A549 (cell line): ENCODE results near the gene ACSBG1. TPM values are rescaled to one million over a fixed set of nuclear protein-coding genes. Genes with fewer than 3 reads are reported as not detected.

ENCODE experiments used
- ATAC-seq, 2 experiments: fragments of 200-7000 bp in 1 of 2; fragments of >200 bp in 1 of 2; cut with Nextera tagmentation in 1 of 2; cut with Tn5 transposase in 1 of 2; 3 replicates each; pipeline versions ENCODE4 v1.8.0 to v1.9.1; 2018 to 2020; ENCODE audit warnings: mild to moderate bottlenecking in 1 of 2, moderate library complexity in 1 of 2
- CTCF ChIA-PET: fragments of 300-600 bp; sonication (Branson Sonifier 250); formaldehyde crosslinking; extraction: SDS; loops from one replicate; lab custom pipeline; 2021; ENCODE audit warnings: antibody characterized with exemption, inconsistent platforms; lab: Yijun Ruan, JAX
- POLR2A ChIA-PET: fragments of 350-600 bp; formaldehyde crosslinking; extraction: SDS; loops from one replicate; lab custom pipeline; 2021; ENCODE audit warnings: antibody characterized with exemption, inconsistent platforms; lab: Yijun Ruan, JAX
- DNase-seq, 2 experiments: peaks; one replicate each; pipeline versions ENCODE4 v3.0.0 to v3.0.0-alpha.2; 2011 to 2016; ENCODE audit warnings: low read depth in 1 of 2, low spot score in 1 of 2
- FAIRE-seq: peaks from 2 replicates; lab custom pipeline; 2011; peaks lifted over from hg19 to GRCh38; lab: Jason Lieb, UNC
- H3K27ac ChIP-seq, 2 experiments: fragments of >200 bp; sonication (Bioruptor Twin); formaldehyde crosslinking; 3 replicates each; pipeline ENCODE4 v1.5.1; 2016 to 2017
- H3K4me1 ChIP-seq: fragments of >200 bp; sonication (Bioruptor Twin); formaldehyde crosslinking; 3 replicates; pipeline ENCODE4 v1.6.1; 2016
- H3K4me2 ChIP-seq: fragments of >200 bp; sonication (Bioruptor Twin); formaldehyde crosslinking; 3 replicates; pipeline ENCODE4 v1.6.1; 2016
- H3K4me3 ChIP-seq: fragments of >200 bp; sonication (Bioruptor Twin); formaldehyde crosslinking; 3 replicates; pipeline ENCODE4 v1.5.1; 2016
- H3K9me3 ChIP-seq: fragments of >200 bp; sonication (Bioruptor Twin); formaldehyde crosslinking; 3 replicates; pipeline ENCODE4 v1.6.1; 2016
- CEBPB ChIP-seq, 2 experiments: fragments of >200 bp in 1 of 2; sonication (Bioruptor Twin) in 1 of 2; formaldehyde crosslinking in 1 of 2; IDR thresholded peaks; 2 replicates each; pipeline ENCODE4 v1.6.1; 2012 to 2016
- CHD4 ChIP-seq: fragments of 200-600 bp; sonication (generic); IDR thresholded peaks from 2 replicates; pipeline ENCODE4 v1.6.1; 2016; ENCODE audit warnings: antibody characterized with exemption, mild to moderate bottlenecking, borderline replicate concordance
- EHF ChIP-seq: fragments of 250-450 bp; sonication (Bioruptor Pico); IDR thresholded peaks from 2 replicates; pipeline ENCODE4 v1.5.0; 2020; ENCODE audit warnings: mild to moderate bottlenecking
- FOSL2 ChIP-seq, 2 experiments: fragments of 450-650 bp in 1 of 2; fragments of >200 bp in 1 of 2; sonication (Bioruptor Twin) in 1 of 2; formaldehyde crosslinking; IDR thresholded peaks; 2 replicates each; pipeline versions ENCODE4 v1.5.0 to v1.6.1; 2016 to 2020; ENCODE audit warnings: mild to moderate bottlenecking in 1 of 2, moderate library complexity in 1 of 2
- HEYL ChIP-seq: fragments of 250-450 bp; sonication (Bioruptor Pico); IDR thresholded peaks from 2 replicates; pipeline ENCODE4 v1.8.0; 2021; ENCODE audit warnings: mild to moderate bottlenecking, moderate library complexity
- HOXA7 ChIP-seq: fragments of 250-450 bp; sonication (Bioruptor Pico); IDR thresholded peaks from 2 replicates; pipeline ENCODE4 v1.5.0; 2020; ENCODE audit warnings: mild to moderate bottlenecking, moderate library complexity
- HOXB5 ChIP-seq: fragments of 250-450 bp; sonication (Bioruptor Pico); IDR thresholded peaks from 2 replicates; pipeline ENCODE4 v1.5.0; 2020; ENCODE audit warnings: mild to moderate bottlenecking, moderate library complexity
- KDM1A ChIP-seq: fragments of 200-600 bp; sonication (generic); IDR thresholded peaks from 2 replicates; pipeline ENCODE4 v1.6.1; 2016; ENCODE audit warnings: low read depth, mild to moderate bottlenecking
- RAD21 ChIP-seq, 2 experiments: fragments of >200 bp in 1 of 2; sonication (Bioruptor Twin) in 1 of 2; formaldehyde crosslinking in 1 of 2; IDR thresholded peaks in 1 of 2; conservative IDR thresholded peaks in 1 of 2; 2 replicates in 1 of 2; 3 replicates in 1 of 2; pipeline ENCODE4 v1.6.1; 2012 to 2018; ENCODE audit warnings: inconsistent platforms in 1 of 2
- RNF2 ChIP-seq: fragments of 200-600 bp; sonication (generic); IDR thresholded peaks from 2 replicates; pipeline ENCODE4 v1.6.1; 2016; ENCODE audit warnings: low read depth, mild to moderate bottlenecking, antibody characterized with exemption, moderate library complexity, borderline replicate concordance
- SMC3 ChIP-seq: fragments of >200 bp; sonication (Bioruptor Twin); formaldehyde crosslinking; IDR thresholded peaks from 3 replicates; pipeline ENCODE4 v1.6.1; 2018; ENCODE audit warnings: inconsistent platforms
- ZNF302 ChIP-seq: fragments of 250-450 bp; sonication (Bioruptor Pico); IDR thresholded peaks from 2 replicates; pipeline ENCODE4 v1.9.0; 2021; ENCODE audit warnings: inconsistent platforms, mild to moderate bottlenecking, moderate library complexity
- WGBS: methylation state at CpG from one replicate; pipeline ENCODE4 v1.1.6; 2017; ENCODE audit errors: missing lambda C conversion rate; 5-methylcytosine and 5-hydroxymethylcytosine counted together
- polyA minus RNA-seq: library from RNA; depleted of rRNA, polyadenylated mRNA; stranded (reverse); fragments of >200 nt; gene quantifications from 2 replicates; pipeline ENCODE4 v1.2.3, GENCODE V29; 2011; rRNA and poly(A)+ RNA removed
- polyA plus RNA-seq, 4 experiments: library from polyadenylated mRNA; depleted of rRNA in 3 of 4; stranded (reverse); fragments of >200 nt; fragmentation: RNase III in 1 of 4; extraction: RNeasy Plus Mini Kit Qiagen cat#74134 plus additional on column Dnase treatment in 1 of 4; gene quantifications; 2 replicates in 3 of 4; 3 replicates in 1 of 4; pipeline ENCODE4 v1.2.3, GENCODE V29; 2011 to 2017
- TF ChIP-seq, protein P1 (sequence below): fragments of >200 bp; sonication (Bioruptor Twin); formaldehyde crosslinking; IDR thresholded peaks from 3 replicates; pipeline ENCODE4 v1.5.1; 2016
- TF ChIP-seq, protein P2 (sequence below): IDR thresholded peaks from 2 replicates; pipeline ENCODE4 v1.6.1; 2012
- TF ChIP-seq, protein P3 (sequence below): IDR thresholded peaks from 2 replicates; pipeline ENCODE4 v1.6.1; 2012; ENCODE audit warnings: low read depth, borderline replicate concordance
- TF ChIP-seq, protein P4 (sequence below): fragments of 450-650 bp; IDR thresholded peaks from 2 replicates; pipeline ENCODE4 v1.6.1; 2014; ENCODE audit warnings: antibody characterized with exemption

The ACSBG1 gene, protein sequence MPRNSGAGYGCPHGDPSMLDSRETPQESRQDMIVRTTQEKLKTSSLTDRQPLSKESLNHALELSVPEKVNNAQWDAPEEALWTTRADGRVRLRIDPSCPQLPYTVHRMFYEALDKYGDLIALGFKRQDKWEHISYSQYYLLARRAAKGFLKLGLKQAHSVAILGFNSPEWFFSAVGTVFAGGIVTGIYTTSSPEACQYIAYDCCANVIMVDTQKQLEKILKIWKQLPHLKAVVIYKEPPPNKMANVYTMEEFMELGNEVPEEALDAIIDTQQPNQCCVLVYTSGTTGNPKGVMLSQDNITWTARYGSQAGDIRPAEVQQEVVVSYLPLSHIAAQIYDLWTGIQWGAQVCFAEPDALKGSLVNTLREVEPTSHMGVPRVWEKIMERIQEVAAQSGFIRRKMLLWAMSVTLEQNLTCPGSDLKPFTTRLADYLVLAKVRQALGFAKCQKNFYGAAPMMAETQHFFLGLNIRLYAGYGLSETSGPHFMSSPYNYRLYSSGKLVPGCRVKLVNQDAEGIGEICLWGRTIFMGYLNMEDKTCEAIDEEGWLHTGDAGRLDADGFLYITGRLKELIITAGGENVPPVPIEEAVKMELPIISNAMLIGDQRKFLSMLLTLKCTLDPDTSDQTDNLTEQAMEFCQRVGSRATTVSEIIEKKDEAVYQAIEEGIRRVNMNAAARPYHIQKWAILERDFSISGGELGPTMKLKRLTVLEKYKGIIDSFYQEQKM
- 0.16 and 0.21 TPM in 2 replicates for polyA plus RNA-seq (2011; rRNA removed)
- polyA plus RNA-seq (2012; cell fraction: cytosol; rRNA removed) = 0.09 and 0.14 TPM in 2 replicates
- polyA plus RNA-seq (2012; cell fraction: nucleus; rRNA removed) = 0.48 and 0.59 TPM in 2 replicates
- 0.03 to 0.15 TPM (median 0.05 TPM) in 3 replicates for polyA plus RNA-seq (2017; fragmentation: RNase III; extraction: RNeasy Plus Mini Kit Qiagen cat#74134 plus additional on column Dnase treatment)
- not detected in 2 replicates for polyA minus RNA-seq

DNA sequence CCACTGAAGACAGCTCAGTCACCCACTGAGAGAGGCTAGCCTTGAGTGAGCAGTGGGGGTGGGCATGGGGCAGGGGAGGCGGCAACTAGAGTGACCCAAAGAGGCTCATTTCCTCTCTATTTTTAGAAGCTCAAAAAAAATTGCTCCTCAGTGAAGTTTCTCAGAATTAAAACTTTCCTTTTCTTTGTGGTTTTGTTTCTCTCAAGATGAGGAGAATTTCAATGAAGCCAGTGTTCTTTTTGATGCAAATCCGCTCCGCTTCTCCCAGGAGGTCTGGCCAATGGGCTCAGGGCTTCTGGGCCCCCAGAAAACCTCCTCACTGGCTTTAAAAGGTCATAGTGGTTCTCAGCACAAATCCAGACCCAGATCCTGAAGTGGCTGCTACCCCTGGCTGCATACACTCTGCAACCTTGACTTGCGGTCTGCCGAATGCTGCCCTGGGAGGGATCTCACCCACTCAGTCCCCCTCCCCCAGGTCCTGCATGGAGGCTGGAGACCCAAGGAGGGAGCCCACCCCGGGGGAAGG, at the start of gene ACSBG1:
TSS of gene ACSBG1 (minus strand) at position 51 of the 526 bp plus-strand sequence. CDS start 64 bp downstream, outside the sequence.
- Histone ChIP-seq H3K4me2 (no peak within 1 kb of the TSS), H3K4me3 (no peak within 1 kb of the TSS), H3K9me3 (no peaks in the 10 kb centered on the region), H3K27ac (no peak within 1 kb of the TSS), H3K4me1 (no peaks in the 10 kb centered on the region)
- ChIA-PET POLR2A (no interaction called here), CTCF (interaction anchor here (0.6 to 9.9 kb wide), 6 partner anchors 10 to 379 kb away, joined by 3 to 274 read pairs (median 12); no protein-coding TSS in a partner anchor)
- TF ChIP-seq, protein P1, sequence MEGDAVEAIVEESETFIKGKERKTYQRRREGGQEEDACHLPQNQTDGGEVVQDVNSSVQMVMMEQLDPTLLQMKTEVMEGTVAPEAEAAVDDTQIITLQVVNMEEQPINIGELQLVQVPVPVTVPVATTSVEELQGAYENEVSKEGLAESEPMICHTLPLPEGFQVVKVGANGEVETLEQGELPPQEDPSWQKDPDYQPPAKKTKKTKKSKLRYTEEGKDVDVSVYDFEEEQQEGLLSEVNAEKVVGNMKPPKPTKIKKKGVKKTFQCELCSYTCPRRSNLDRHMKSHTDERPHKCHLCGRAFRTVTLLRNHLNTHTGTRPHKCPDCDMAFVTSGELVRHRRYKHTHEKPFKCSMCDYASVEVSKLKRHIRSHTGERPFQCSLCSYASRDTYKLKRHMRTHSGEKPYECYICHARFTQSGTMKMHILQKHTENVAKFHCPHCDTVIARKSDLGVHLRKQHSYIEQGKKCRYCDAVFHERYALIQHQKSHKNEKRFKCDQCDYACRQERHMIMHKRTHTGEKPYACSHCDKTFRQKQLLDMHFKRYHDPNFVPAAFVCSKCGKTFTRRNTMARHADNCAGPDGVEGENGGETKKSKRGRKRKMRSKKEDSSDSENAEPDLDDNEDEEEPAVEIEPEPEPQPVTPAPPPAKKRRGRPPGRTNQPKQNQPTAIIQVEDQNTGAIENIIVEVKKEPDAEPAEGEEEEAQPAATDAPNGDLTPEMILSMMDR = no peak
- TF ChIP-seq EHF (no peak), CHD4 (no peak)
- no peak for ATAC-seq
- DNase-seq = no peak
- 59% methylated on average over 5 of the region's 6 CpGs for WGBS
- FAIRE-seq = no peak

DNA sequence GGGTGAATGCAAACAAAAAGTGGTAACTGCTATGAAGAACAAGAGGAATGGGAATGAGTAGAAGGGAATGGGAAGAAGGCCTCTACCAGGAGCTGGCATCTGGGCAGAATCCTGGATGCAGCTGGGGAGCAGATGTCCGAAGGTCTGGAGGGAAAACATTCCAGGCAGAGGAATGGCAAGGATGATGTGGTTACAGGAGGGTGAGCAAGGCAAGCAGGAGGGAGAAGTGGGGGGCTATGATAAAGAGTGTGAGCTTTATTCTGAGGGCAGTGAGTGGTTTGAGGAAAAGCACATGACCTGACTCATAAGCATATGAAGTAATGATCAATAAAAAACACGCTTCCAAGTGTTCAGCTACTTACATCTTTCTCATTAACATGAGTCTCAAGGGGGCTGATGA, 48.0 kb upstream of the ACSBG1 start:
- Histone ChIP-seq H3K4me2 (no peak overlapping the region), H3K4me3 (no peak overlapping the region), H3K27ac (no peak overlapping the region), H3K9me3 (no peaks in the 10 kb centered on the region), H3K4me1 (no peaks in the 10 kb centered on the region)
- DNase-seq (no peak), ATAC-seq (no peak), FAIRE-seq (no peak)
- TF ChIP-seq SMC3 = no peak
- TF ChIP-seq HOXB5 = no peak
- no peak for TF ChIP-seq RNF2
- TF ChIP-seq, protein P2, sequence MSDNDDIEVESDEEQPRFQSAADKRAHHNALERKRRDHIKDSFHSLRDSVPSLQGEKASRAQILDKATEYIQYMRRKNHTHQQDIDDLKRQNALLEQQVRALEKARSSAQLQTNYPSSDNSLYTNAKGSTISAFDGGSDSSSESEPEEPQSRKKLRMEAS = no peak
- TF ChIP-seq, protein P3, sequence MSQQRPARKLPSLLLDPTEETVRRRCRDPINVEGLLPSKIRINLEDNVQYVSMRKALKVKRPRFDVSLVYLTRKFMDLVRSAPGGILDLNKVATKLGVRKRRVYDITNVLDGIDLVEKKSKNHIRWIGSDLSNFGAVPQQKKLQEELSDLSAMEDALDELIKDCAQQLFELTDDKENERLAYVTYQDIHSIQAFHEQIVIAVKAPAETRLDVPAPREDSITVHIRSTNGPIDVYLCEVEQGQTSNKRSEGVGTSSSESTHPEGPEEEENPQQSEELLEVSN = no peak
- ChIA-PET CTCF (interaction anchor here (0.8 to 5.3 kb wide), 11 partner anchors 9 to 174 kb away, joined by 3 to 33 read pairs (median 4); partner anchors contain the start of gene SKIC8), POLR2A (interaction anchor here (1.3 kb wide), 1 partner anchor 17 kb away, joined by 6 read pairs; the partner anchor contains the start of gene SKIC8)
- 90% methylated on average over 2 of the region's 2 CpGs for WGBS

DNA sequence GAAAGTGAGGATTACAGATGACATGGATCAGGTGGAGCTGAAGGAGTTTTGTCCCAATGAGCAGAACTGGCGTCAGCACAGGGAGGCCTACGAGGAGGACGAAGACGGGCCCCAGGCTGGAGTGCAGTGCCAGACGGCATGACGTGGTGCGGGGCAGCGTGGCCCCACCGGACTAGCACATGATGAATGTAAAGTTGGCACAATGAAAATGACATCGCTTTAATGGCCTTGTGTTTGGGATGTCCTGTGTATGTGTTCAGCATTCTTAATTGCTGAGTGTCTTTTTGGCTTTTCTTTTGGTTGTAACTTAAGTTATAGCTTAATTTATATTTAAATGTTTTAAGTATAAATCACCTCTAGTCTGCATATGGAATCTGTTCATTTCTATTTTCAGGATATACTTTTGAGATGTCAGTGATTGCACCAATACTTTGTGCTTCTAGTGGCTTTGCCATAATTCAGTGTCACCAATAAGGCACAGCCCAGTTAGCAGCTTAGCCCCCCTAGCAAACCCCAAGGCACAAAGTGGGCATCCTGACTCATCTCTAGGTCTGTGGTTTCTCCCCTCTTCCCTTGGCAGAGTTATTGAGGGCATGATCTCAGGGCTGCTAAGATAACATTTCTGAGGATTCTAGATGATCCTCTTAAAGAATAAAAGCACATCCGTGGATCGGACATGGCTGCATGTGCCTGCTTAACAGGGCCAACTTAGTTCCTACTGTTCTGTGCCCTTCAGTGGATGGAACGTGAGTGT, 46.1 kb upstream of the ACSBG1 start:
- FAIRE-seq (no peak), ATAC-seq (no peak), DNase-seq (no peak)
- 92% methylated on average over 13 of the region's 13 CpGs for WGBS
- TF ChIP-seq RAD21 (conservative IDR thresholded peaks at IDR 0.05 in 1 of 2, IDR thresholded peaks at IDR 0.05 in 1 of 2) (no peak), FOSL2 (IDR thresholded peaks at IDR 0.05) (no peak), FOSL2 (CRISPR knock-in tag; IDR thresholded peaks at IDR 0.05) (no peak), ZNF302 (CRISPR knock-in tag) (no peak), CEBPB (IDR thresholded peaks at IDR 0.05) (no peak), KDM1A (no peak), HOXA7 (CRISPR knock-in tag) (no peak), HEYL (no peak)
- TF ChIP-seq, protein P2 = no peak
- TF ChIP-seq, protein P1 = no peak
- TF ChIP-seq, protein P4, sequence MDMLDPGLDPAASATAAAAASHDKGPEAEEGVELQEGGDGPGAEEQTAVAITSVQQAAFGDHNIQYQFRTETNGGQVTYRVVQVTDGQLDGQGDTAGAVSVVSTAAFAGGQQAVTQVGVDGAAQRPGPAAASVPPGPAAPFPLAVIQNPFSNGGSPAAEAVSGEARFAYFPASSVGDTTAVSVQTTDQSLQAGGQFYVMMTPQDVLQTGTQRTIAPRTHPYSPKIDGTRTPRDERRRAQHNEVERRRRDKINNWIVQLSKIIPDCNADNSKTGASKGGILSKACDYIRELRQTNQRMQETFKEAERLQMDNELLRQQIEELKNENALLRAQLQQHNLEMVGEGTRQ = no peak
- H3K4me3 ChIP-seq = no peak overlapping the region
- no peak overlapping the region for H3K4me2 ChIP-seq
- peaks cover 6% of the 10 kb centered on the region; the same call in 1 of the 3 replicates for H3K4me1 ChIP-seq
- CTCF ChIA-PET = interaction anchor here (1.0 to 5.3 kb wide), 8 partner anchors 10 to 133 kb away, joined by 3 to 33 read pairs (median 5); no protein-coding TSS in a partner anchor
- no peaks in the 10 kb centered on the region for H3K9me3 ChIP-seq
- POLR2A ChIA-PET = interaction anchor here (0.6 to 0.8 kb wide), 2 partner anchors 19 to 107 kb away, joined by 4 to 5 read pairs; partner anchors contain the start of gene SKIC8
- H3K27ac ChIP-seq = no peak overlapping the region
